ENCODE data around the gene ST13.

GRCh38 chr22:40805699-40806203 lies 50.7 kb downstream of the ST13 start:
- TF ChIP-seq POLR2A (IDR thresholded peaks at IDR 0.05; ENCODE audit: low read length) (no peak), GATA1 (IDR thresholded peaks at IDR 0.05; ENCODE audit: low read depth, low read length) (no peak)
